Endodermal cell (in vitro differentiated cells): ENCODE data around the gene GALNT12. TPM values are rescaled to one million over a fixed set of nuclear protein-coding genes. Genes with fewer than 3 reads are reported as not detected.

Experiments
- DNase-seq: peaks from one replicate; pipeline ENCODE4 v3.0.0-alpha.2; 2017
- H3K27ac ChIP-seq: 2 replicates; pipeline ENCODE4 v1.5.1; 2013; ENCODE audit warnings: mild to moderate bottlenecking, low read depth, low read length, moderate library complexity
- H3K27me3 ChIP-seq: 2 replicates; pipeline ENCODE4 v1.6.1; 2013; ENCODE audit warnings: mild to moderate bottlenecking, low read length, moderate library complexity; ENCODE audit not compliant: insufficient read depth, control insufficient read depth, poor library complexity, severe bottlenecking
- H3K36me3 ChIP-seq: 2 replicates; pipeline ENCODE4 v1.7.0; 2013; ENCODE audit warnings: mild to moderate bottlenecking, low read length, moderate library complexity; ENCODE audit not compliant: control insufficient read depth, insufficient read depth
- H3K4me1 ChIP-seq: one replicate; pipeline ENCODE4 v1.7.0; 2013; ENCODE audit warnings: low read length; ENCODE audit not compliant: control insufficient read depth, insufficient read depth
- H3K4me3 ChIP-seq: 2 replicates; pipeline ENCODE4 v1.5.1; 2013; ENCODE audit warnings: mild to moderate bottlenecking, low read length, moderate library complexity
- H3K9ac ChIP-seq: 2 replicates; pipeline ENCODE4 v1.6.1; 2013; ENCODE audit warnings: mild to moderate bottlenecking, low read length, moderate library complexity; ENCODE audit not compliant: poor library complexity, severe bottlenecking; ENCODE audit errors: extremely low read depth
- H3K9me3 ChIP-seq: 2 replicates; pipeline ENCODE4 v1.6.1; 2013; ENCODE audit warnings: mild to moderate bottlenecking, low read length, moderate library complexity; ENCODE audit not compliant: control insufficient read depth
- H3K27ac Mint-ChIP-seq: 2 replicates; pipeline ENCODE4 v1.8.0; 2020; ENCODE audit warnings: mixed read lengths
- H3K27me3 Mint-ChIP-seq: 2 replicates; pipeline ENCODE4 v1.8.0; 2021; ENCODE audit warnings: mild to moderate bottlenecking, mixed read lengths; ENCODE audit not compliant: insufficient read depth
- H3K36me3 Mint-ChIP-seq: 2 replicates; pipeline ENCODE4 v1.8.0; 2020; ENCODE audit warnings: low read depth, mixed read lengths
- H3K4me1 Mint-ChIP-seq: 2 replicates; pipeline ENCODE4 v1.8.0; 2020; ENCODE audit warnings: mixed read lengths
- H3K4me3 Mint-ChIP-seq: 2 replicates; pipeline ENCODE4 v1.8.0; 2020; ENCODE audit warnings: mild to moderate bottlenecking, moderate library complexity, mixed read lengths
- H3K9me3 Mint-ChIP-seq: 2 replicates; pipeline ENCODE4 v1.8.0; 2020; ENCODE audit warnings: mild to moderate bottlenecking, mixed read lengths
- WGBS, 2 experiments: methylation state at CpG; one replicate each; pipeline versions ENCODE4 v1.1.5 to v1.1.7; 2013; ENCODE audit warnings: missing lambda C conversion rate in 2 of 2, mixed read lengths in 1 of 2; ENCODE audit not compliant: insufficient coverage in 1 of 2, insufficient read length in 1 of 2; 5-methylcytosine and 5-hydroxymethylcytosine counted together
- total RNA-seq, 2 donors: library from RNA; stranded (reverse); fragmentation: NEBNext Ultra II Directional in 1 of 2; extraction: Animal tissue kit (Norgen Biotek cat#: 25700) in 1 of 2; gene quantifications; 2 replicates in 1 of 2; 3 replicates in 1 of 2; pipeline ENCODE4 v1.2.1, GENCODE V29; 2021
- TF ChIP-seq, protein P1 (sequence below): fragments of 200-600 bp; sonication (generic); conservative IDR thresholded peaks from 2 replicates; pipeline ENCODE4 v1.5.0; 2021; ENCODE audit warnings: antibody characterized with exemption, mild to moderate bottlenecking

The GALNT12 gene
- total RNA-seq, 2 donors from 2014 or later = 24.0 to 56.3 TPM

DNA sequence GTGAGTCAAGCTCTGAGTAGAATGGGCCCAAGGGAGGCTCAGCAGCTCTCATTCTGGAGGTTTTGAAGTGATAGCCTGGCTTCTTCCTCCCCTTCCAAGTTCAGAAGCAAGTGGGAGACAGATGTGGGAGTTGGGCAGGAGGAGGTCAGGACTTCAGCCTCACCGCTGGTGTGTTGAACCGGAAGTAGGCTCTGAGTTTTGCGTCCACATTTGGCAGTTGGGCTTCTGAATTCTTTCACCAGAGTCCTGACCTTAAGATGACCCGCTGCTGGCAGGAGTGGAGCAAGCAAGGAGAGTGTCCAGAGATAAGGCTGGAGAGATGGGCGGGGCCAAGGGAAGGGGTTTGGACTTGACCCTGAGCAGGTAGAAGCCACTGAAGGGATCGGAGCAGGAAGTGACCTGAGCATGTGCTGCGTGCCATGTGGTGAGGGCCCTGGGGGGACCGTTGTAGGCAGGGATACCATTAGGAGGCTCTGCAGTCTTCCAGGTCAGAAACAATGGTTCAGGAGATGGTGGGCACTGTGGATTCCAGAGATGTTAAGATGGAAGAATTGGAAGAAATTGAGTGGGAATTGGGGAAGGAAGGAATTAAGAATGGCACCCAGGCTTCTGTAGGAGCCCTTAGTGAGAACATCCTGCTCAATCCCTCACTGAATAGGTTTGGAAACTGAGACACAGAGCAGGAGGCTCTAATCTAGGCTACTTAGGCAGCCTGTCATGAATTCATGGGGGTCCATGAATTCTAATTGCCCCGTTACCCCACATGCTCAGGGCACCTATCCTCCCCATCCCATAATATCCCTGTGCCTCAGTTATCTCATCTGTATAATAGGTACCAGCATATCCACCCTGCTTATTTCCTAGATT, 25.9 kb downstream of the GALNT12 start:
- Mint-ChIP-seq H3K4me1 (no peaks in the 10 kb centered on the region), H3K4me3 (no peak overlapping the region), H3K36me3 (peaks cover 34% of the 10 kb centered on the region), H3K27me3 (no peaks in the 10 kb centered on the region), H3K27ac (no peak overlapping the region), H3K9me3 (no peaks in the 10 kb centered on the region)
- 94 to 99% methylated on average over 8 to 9 of the region's 9 CpGs for WGBS, 2 experiments
- no peaks in the 10 kb centered on the region for H3K4me1 ChIP-seq
- TF ChIP-seq, protein P1, sequence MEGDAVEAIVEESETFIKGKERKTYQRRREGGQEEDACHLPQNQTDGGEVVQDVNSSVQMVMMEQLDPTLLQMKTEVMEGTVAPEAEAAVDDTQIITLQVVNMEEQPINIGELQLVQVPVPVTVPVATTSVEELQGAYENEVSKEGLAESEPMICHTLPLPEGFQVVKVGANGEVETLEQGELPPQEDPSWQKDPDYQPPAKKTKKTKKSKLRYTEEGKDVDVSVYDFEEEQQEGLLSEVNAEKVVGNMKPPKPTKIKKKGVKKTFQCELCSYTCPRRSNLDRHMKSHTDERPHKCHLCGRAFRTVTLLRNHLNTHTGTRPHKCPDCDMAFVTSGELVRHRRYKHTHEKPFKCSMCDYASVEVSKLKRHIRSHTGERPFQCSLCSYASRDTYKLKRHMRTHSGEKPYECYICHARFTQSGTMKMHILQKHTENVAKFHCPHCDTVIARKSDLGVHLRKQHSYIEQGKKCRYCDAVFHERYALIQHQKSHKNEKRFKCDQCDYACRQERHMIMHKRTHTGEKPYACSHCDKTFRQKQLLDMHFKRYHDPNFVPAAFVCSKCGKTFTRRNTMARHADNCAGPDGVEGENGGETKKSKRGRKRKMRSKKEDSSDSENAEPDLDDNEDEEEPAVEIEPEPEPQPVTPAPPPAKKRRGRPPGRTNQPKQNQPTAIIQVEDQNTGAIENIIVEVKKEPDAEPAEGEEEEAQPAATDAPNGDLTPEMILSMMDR = no peak
- no peaks in the 10 kb centered on the region for H3K9me3 ChIP-seq
- DNase-seq = no peak
- no peak overlapping the region for H3K9ac ChIP-seq
- H3K4me3 ChIP-seq = no peak overlapping the region
- no peaks in the 10 kb centered on the region for H3K27me3 ChIP-seq
- H3K27ac ChIP-seq = no peak overlapping the region
- no peaks in the 10 kb centered on the region for H3K36me3 ChIP-seq

DNA sequence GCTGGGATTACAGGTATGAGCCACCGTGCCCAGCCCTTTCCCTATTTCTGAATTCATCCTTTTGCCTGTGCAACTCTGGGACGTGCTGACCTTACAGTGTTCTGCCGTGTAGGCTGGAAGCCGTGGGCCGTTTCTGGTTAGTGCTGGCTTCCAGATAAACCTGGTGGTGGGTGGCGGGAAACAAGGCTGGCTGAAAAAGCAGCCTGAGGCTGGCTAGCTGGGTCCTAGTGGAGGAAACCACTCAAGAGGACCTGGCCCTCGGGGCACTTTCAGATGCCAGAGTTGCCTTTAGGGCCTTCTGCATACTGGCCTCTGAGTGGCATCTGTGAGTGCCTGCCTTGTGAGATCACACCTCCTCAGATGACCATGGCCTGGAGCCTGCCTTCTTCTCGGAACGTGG, 26.9 kb downstream of the GALNT12 start:
- 86 to 96% methylated on average over 7 to 9 of the region's 9 CpGs for WGBS, 2 experiments
- DNase-seq = no peak
- H3K4me1 Mint-ChIP-seq = no peaks in the 10 kb centered on the region

DNA sequence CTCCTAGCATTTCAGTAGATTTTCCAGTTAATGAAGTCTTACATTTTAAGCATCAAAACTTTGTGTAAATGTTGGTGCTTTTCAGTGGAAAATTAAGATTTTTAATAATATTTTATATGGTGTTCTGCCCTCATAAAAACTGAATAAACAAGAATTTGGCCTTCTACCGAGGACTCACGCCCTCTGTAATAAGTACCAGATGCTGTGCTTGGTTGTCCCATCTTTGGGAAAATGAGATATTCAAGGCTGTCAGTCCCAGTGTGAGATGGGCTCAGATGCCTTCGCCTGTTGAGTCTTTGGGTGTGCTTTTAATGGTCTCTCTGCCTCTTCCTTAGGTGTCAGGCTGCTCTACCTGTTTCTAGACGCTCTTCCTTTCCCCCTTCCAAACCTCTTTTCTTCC, 28.7 kb downstream of the GALNT12 start:
- 91% methylated on average over 4 of the region's 4 CpGs; no CpG with 5 or more reads in 1 of the 2 experiments for WGBS, 2 experiments
- H3K27ac Mint-ChIP-seq = no peak overlapping the region

More for the DNA sequence above, 26.9 kb downstream of the GALNT12 start:
- Mint-ChIP-seq H3K27me3 (no peaks in the 10 kb centered on the region), H3K36me3 (peaks cover 36% of the 10 kb centered on the region), H3K27ac (no peak overlapping the region), H3K9me3 (no peaks in the 10 kb centered on the region), H3K4me3 (no peak overlapping the region)
- Histone ChIP-seq H3K36me3 (no peaks in the 10 kb centered on the region), H3K4me3 (no peak overlapping the region), H3K9ac (no peak overlapping the region), H3K4me1 (no peaks in the 10 kb centered on the region), H3K9me3 (no peaks in the 10 kb centered on the region), H3K27me3 (no peaks in the 10 kb centered on the region), H3K27ac (no peak overlapping the region)
- TF ChIP-seq, protein P1 = no peak

More for the DNA sequence above, 28.7 kb downstream of the GALNT12 start:
- Histone ChIP-seq H3K9ac (no peak overlapping the region), H3K27ac (no peak overlapping the region), H3K27me3 (no peaks in the 10 kb centered on the region), H3K9me3 (no peaks in the 10 kb centered on the region), H3K4me3 (no peak overlapping the region), H3K4me1 (no peaks in the 10 kb centered on the region), H3K36me3 (peaks cover under 1% of the 10 kb centered on the region)
- H3K36me3 Mint-ChIP-seq = peaks cover 39% of the 10 kb centered on the region
- no peaks in the 10 kb centered on the region for H3K4me1 Mint-ChIP-seq
- TF ChIP-seq, protein P1 = no peak
- no peaks in the 10 kb centered on the region for H3K27me3 Mint-ChIP-seq
- no peaks in the 10 kb centered on the region for H3K9me3 Mint-ChIP-seq
- H3K4me3 Mint-ChIP-seq = no peak overlapping the region
- DNase-seq = no peak
